ENCODE data around the gene HERC3.
A peak's percentile ranks its signal among the peaks of the same experiment; 100 is the strongest.

HERC3 gene

DNA sequence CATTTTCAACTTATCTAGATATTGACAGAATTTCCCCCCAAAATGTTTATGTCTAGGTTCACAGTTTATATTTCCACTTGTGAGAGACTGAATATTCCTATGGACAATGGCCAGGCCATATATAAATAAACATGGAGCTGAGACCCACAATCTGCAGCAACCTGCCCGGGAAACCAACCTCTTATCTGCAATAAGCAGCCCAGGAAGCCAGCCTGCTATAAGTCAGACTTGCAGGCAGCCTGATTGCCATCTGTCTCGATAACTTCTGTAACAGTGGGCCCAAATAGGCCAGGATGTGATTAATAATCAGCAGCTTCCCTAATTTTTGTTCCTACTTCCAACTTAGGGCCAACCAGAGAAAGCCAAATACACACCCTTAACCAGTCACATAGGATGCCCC, 110.5 kb downstream of the HERC3 start:
- Histone ChIP-seq H3K9me3 (ENCODE audit: control insufficient read depth, low read length) (no peaks in the 10 kb centered on the region), H3K4me3 (ENCODE audit: low read length) (no peak overlapping the region), H3K27me3 (replicated peaks; ENCODE audit: control insufficient read depth, insufficient read depth, low read length) (no peaks in the 10 kb centered on the region), H3K9ac (ENCODE audit: low read length) (no peak overlapping the region), H3K36me3 (ENCODE audit: control insufficient read depth, insufficient read depth, low read length, severe bottlenecking) (peaks cover 10% of the 10 kb centered on the region), H3K4me1 (ENCODE audit: control insufficient read depth, insufficient read depth, low read length) (peaks cover 17% of the 10 kb centered on the region)
- DNase-seq (ENCODE audit: low read depth), result no peak

DNA sequence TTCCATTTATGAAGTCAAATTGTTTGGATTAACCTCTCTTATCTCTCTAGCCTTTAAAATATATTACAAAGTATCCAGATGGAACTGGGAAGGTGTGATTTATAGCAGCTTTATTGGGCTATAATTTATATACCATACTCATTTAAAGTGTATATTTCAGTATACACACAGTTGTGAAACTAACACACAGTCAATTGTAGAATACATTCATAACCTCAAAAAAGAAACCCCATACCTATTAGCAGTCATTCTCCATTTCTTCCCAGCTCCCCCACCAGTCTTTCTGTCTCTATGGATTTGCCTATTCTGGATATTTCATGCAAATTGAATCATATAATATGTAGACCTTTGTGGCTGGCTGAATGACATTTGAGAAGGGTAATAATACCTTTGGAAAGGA, 112.9 kb downstream of the HERC3 start:
- no peak for DNase-seq (ENCODE audit: low read depth)

DNA sequence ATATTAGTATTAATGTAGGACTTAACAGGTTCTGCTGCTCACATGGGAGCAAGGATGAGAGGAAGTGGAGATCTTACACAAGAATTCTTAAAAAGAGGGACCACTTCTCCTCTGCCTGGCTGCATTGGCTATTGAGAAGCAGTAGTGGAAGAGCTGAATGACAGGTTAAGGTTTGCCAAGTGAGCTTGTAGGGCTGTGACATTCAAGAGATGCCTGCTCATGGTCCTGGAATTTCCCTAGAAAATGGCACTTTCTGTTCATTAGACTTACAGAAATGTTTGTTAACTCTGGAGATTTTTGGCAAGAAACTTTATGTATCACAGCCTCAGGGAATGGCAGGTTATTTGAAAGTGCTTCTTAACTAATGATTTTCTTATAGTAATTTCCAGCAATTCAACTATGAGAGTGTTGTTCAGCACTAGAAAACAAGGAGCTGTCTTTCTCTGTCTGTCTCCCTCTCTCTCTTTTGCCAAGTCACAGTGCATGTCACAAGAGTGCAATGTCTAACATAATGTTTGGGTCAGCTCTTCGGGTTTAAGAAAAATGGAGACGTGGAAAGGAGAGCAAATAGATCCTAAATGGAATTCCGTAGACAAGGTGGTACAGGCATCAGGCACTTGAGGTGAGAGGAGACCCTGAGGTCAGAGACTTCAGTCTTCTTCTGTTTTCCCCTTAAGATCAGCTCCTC, 113.7 kb downstream of the HERC3 start:
- peaks cover 15% of the 10 kb centered on the region for H3K36me3 ChIP-seq (ENCODE audit: control insufficient read depth, insufficient read depth, low read length, severe bottlenecking)
- peaks cover 17% of the 10 kb centered on the region for H3K4me1 ChIP-seq (ENCODE audit: control insufficient read depth, insufficient read depth, low read length)
- no peaks in the 10 kb centered on the region for H3K27me3 ChIP-seq (replicated peaks; ENCODE audit: control insufficient read depth, insufficient read depth, low read length)
- H3K9me3 ChIP-seq (ENCODE audit: control insufficient read depth, low read length), result no peaks in the 10 kb centered on the region
- H3K9ac ChIP-seq (ENCODE audit: low read length), result peak overlapping the region; percentile 69
- peak overlapping the region; percentile 61 for H3K4me3 ChIP-seq (ENCODE audit: low read length)
- peak; percentile 60 for DNase-seq (ENCODE audit: low read depth)

More for the DNA sequence above, 112.9 kb downstream of the HERC3 start:
- H3K4me3 ChIP-seq (ENCODE audit: low read length), result no peak overlapping the region
- H3K27me3 ChIP-seq (replicated peaks; ENCODE audit: control insufficient read depth, insufficient read depth, low read length), result no peaks in the 10 kb centered on the region
- H3K9me3 ChIP-seq (ENCODE audit: control insufficient read depth, low read length), result no peaks in the 10 kb centered on the region
- no peak overlapping the region for H3K9ac ChIP-seq (ENCODE audit: low read length)
- peaks cover 17% of the 10 kb centered on the region for H3K4me1 ChIP-seq (ENCODE audit: control insufficient read depth, insufficient read depth, low read length)
- peaks cover 10% of the 10 kb centered on the region for H3K36me3 ChIP-seq (ENCODE audit: control insufficient read depth, insufficient read depth, low read length, severe bottlenecking)

DNA sequence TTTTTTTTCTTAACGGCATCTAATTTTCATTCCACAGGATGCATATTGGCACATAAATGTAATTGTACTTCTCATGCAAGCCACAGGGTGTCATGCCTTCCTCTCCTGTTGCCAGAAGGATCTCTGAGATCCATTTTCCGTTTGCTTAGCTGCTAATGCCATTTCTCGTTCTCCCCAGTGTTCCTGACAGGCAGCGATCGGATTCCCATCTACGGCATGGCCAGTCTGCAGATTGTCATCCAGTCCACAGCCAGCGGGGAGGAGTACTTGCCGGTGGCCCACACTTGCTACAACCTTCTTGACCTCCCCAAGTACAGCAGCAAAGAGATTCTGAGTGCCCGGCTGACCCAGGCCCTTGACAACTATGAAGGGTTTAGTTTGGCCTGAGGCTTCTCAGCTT, 114.3 kb downstream of the HERC3 start:
- H3K27me3 ChIP-seq (replicated peaks; ENCODE audit: control insufficient read depth, insufficient read depth, low read length), result no peaks in the 10 kb centered on the region
- no peaks in the 10 kb centered on the region for H3K9me3 ChIP-seq (ENCODE audit: control insufficient read depth, low read length)
- H3K36me3 ChIP-seq (ENCODE audit: control insufficient read depth, insufficient read depth, low read length, severe bottlenecking), result peaks cover 16% of the 10 kb centered on the region
- peak; percentile 81 for DNase-seq (ENCODE audit: low read depth)
- H3K4me3 ChIP-seq (ENCODE audit: low read length), result peak overlapping the region; percentile 61
- H3K4me1 ChIP-seq (ENCODE audit: control insufficient read depth, insufficient read depth, low read length), result peaks cover 17% of the 10 kb centered on the region
- peak overlapping the region; percentile 69 for H3K9ac ChIP-seq (ENCODE audit: low read length)

DNA sequence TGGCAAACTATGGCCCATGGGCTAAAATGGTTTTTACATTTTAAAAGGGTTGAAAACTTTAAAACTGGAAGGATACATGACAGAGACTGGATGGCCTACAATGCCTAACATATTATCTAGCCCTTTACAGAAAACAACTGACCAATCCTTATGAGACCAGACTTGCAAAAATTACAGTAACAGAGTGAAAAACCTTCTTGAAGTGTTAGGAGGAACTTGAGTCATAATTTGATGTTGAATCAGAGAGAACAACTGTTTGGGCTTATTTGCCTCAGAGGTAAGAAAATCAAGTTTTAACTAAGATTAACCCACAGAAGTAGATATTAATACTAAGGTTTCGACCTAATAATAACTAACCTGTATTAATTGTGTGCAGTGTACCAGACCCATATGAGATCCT, 117.7 kb downstream of the HERC3 start:
- Histone ChIP-seq H3K36me3 (ENCODE audit: control insufficient read depth, insufficient read depth, low read length, severe bottlenecking) (peaks cover 17% of the 10 kb centered on the region), H3K9me3 (ENCODE audit: control insufficient read depth, low read length) (no peaks in the 10 kb centered on the region), H3K27me3 (replicated peaks; ENCODE audit: control insufficient read depth, insufficient read depth, low read length) (no peaks in the 10 kb centered on the region), H3K4me3 (ENCODE audit: low read length) (no peak overlapping the region), H3K4me1 (ENCODE audit: control insufficient read depth, insufficient read depth, low read length) (peaks cover 20% of the 10 kb centered on the region), H3K9ac (ENCODE audit: low read length) (no peak overlapping the region)
- no peak for DNase-seq (ENCODE audit: low read depth)

DNA sequence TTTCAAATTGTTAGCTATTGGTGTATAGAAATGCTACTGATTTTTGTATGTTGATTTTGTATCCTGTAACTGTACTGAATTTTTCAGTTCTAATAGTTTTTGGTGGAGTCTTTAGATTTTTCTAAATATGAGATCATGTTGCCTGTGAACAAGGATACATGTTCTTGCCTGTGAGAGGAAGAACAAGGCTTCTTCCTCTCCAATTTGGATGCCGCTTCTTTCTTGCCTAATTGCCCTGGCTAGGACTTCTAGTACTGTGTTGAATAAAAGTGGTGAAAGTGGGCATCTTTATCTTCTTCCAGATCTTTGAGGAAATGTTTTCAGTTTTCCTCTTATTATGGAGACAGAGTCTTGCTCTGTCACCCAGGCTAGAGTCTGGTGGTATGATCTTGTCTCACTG, 121.5 kb downstream of the HERC3 start:
- peaks cover 11% of the 10 kb centered on the region for H3K9me3 ChIP-seq (ENCODE audit: control insufficient read depth, low read length)
- no peak for DNase-seq (ENCODE audit: low read depth)

DNA sequence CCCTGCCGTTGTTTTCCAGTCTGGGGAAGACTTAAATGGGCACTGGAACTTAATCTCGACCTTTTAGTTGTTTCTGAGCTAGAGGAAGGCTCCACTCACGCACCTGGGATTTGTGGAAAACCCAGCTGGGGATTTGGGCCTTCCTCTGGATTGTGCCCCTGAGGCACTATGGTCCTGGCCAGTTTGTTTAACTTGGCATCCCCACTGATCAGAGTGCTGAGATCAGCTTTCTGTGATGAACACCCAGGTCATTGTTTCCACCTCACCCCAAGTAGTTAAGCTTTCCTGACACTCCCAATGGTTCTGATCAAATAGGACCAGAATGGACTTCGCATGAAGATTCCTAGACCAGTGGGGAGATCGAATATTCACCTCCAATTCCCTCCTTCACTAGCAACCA, 125.8 kb downstream of the HERC3 start:
- H3K36me3 ChIP-seq (ENCODE audit: control insufficient read depth, insufficient read depth, low read length, severe bottlenecking), result peaks cover 29% of the 10 kb centered on the region
- H3K4me3 ChIP-seq (ENCODE audit: low read length), result no peak overlapping the region
- no peak for DNase-seq (ENCODE audit: low read depth)
- H3K27me3 ChIP-seq (replicated peaks; ENCODE audit: control insufficient read depth, insufficient read depth, low read length), result no peaks in the 10 kb centered on the region
- no peak overlapping the region for H3K9ac ChIP-seq (ENCODE audit: low read length)
- H3K4me1 ChIP-seq (ENCODE audit: control insufficient read depth, insufficient read depth, low read length), result peaks cover 24% of the 10 kb centered on the region
- H3K9me3 ChIP-seq (ENCODE audit: control insufficient read depth, low read length), result peaks cover 11% of the 10 kb centered on the region

More for the DNA sequence above, 121.5 kb downstream of the HERC3 start:
- Histone ChIP-seq H3K9ac (ENCODE audit: low read length) (no peak overlapping the region), H3K27me3 (replicated peaks; ENCODE audit: control insufficient read depth, insufficient read depth, low read length) (no peaks in the 10 kb centered on the region), H3K36me3 (ENCODE audit: control insufficient read depth, insufficient read depth, low read length, severe bottlenecking) (peaks cover 31% of the 10 kb centered on the region), H3K4me1 (ENCODE audit: control insufficient read depth, insufficient read depth, low read length) (peaks cover 4% of the 10 kb centered on the region), H3K4me3 (ENCODE audit: low read length) (no peak overlapping the region)

DNA sequence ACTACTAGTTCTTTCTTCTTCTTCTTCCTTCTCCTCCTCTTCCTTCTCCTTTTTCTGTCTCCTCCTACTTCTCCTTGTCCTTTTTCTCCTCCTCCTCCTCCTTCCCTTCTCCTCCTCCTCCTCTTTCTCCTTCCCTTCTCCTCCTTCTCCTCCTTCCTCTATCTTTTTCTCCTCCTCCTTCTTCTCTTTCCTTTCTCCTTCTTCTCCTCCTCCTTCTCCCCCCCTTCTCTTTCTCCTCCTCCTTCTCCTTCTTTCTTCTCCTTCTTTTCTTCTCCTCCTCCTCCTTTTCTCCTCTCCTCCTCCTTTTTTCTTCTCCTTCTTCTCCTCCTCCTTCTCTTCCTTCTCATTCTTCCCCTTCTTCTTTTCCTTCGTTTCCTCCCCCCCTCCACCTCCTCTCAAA, 127.1 kb downstream of the HERC3 start:
- H3K9me3 ChIP-seq (ENCODE audit: control insufficient read depth, low read length), result peaks cover 11% of the 10 kb centered on the region
- no peak overlapping the region for H3K4me3 ChIP-seq (ENCODE audit: low read length)
- DNase-seq (ENCODE audit: low read depth), result no peak
- no peaks in the 10 kb centered on the region for H3K27me3 ChIP-seq (replicated peaks; ENCODE audit: control insufficient read depth, insufficient read depth, low read length)
- H3K4me1 ChIP-seq (ENCODE audit: control insufficient read depth, insufficient read depth, low read length), result peaks cover 27% of the 10 kb centered on the region
- H3K36me3 ChIP-seq (ENCODE audit: control insufficient read depth, insufficient read depth, low read length, severe bottlenecking), result peaks cover 42% of the 10 kb centered on the region
- H3K9ac ChIP-seq (ENCODE audit: low read length), result no peak overlapping the region

DNA sequence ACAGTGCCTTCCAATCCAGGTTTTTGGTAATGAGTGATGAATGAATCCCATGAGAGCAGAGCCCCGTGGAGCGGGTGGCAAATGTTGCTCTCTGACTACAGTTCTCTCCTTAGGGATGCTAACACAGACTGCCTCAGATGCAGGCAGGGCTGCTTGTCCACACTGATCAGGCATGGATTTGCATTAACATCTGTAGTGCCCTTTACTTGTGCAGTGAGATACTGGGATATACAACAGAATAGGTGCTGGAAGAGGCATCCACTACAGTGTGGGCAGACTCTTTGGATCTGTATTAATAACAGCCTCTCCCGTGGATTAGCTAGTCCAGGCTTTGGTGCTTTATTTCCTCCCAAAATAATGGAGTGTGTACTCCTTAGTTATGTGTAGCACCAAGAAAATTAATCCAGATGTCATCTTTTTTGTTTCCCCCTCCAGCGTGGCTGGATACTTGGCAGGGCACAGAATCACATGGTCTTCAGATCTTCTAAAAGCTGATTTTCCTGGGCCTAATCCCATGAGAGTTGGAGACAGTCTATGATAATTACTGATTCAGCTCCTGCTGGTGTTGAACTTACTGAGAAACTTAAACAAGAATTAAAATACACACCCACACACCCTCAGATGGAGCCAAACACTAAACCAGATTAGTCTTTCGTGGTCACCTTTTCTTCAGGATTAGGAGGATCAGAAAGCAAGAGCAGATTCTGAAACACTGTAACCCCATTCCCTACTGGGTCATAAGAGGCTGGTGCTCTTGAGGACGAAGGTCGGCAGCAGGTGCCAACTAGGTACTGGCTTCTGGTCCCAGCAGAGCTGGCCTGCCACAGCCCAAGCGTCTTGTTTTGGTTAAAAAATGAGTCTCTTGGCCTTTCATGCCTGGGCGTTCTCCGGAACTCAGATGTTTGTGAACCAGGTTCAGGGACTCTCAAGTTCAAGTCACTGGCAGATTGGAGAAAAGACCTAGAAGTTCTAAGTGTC, 128.5 kb downstream of the HERC3 start:
- H3K4me1 ChIP-seq (ENCODE audit: control insufficient read depth, insufficient read depth, low read length), result peaks cover 27% of the 10 kb centered on the region
- no peaks in the 10 kb centered on the region for H3K27me3 ChIP-seq (replicated peaks; ENCODE audit: control insufficient read depth, insufficient read depth, low read length)
- no peak overlapping the region for H3K4me3 ChIP-seq (ENCODE audit: low read length)
- no peak overlapping the region for H3K9ac ChIP-seq (ENCODE audit: low read length)
- H3K9me3 ChIP-seq (ENCODE audit: control insufficient read depth, low read length), result peaks cover 11% of the 10 kb centered on the region
- DNase-seq (ENCODE audit: low read depth), result no peak
- peaks cover 54% of the 10 kb centered on the region for H3K36me3 ChIP-seq (ENCODE audit: control insufficient read depth, insufficient read depth, low read length, severe bottlenecking)

DNA sequence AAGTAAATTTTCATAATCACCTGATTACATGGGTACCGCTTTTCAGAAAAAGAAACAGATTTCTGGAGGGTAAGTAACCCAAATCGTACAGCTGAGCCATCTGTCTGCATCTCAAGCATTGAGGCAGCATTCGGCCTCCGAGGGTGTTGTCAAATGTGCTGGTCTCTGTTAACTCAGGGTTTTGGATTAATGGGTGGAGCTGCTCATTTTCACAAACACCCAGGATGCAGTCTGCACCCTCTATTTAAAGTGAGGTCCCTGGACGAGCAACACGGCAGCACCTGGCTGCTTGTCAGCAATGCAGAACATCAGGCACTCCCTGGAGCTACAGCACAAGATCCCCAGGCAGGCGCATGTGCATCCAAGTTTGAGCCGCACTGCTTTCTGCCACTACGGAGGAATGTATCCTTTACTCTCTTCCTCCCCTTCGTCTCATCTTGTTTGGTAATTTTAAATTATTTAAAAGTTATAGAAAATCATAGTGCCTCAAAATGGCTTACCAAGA, 130.0 kb downstream of the HERC3 start:
- peaks cover 60% of the 10 kb centered on the region for H3K36me3 ChIP-seq (ENCODE audit: control insufficient read depth, insufficient read depth, low read length, severe bottlenecking)
- DNase-seq (ENCODE audit: low read depth), result no peak
- no peak overlapping the region for H3K9ac ChIP-seq (ENCODE audit: low read length)
- no peaks in the 10 kb centered on the region for H3K27me3 ChIP-seq (replicated peaks; ENCODE audit: control insufficient read depth, insufficient read depth, low read length)
- H3K4me3 ChIP-seq (ENCODE audit: low read length), result no peak overlapping the region
- H3K9me3 ChIP-seq (ENCODE audit: control insufficient read depth, low read length), result peaks cover 5% of the 10 kb centered on the region
- peaks cover 31% of the 10 kb centered on the region for H3K4me1 ChIP-seq (ENCODE audit: control insufficient read depth, insufficient read depth, low read length)

DNA sequence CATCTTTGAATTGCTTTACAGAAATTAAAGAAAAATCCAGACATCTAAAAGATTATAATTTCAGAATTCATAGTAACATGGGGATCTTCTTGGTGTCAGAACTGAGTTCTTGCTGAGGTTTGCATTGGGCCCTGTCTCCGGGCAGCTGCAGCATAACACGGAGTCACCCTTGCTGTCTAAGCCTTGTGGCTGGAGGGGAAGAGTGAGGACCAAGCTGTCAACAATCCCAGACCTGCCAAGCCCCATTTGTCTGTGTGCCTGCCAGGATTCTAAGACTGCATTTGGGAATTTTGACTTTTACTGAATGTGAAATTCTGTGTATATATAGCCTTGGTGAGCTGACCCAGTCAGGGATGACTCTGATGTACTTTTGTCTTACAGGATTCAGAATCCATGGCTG, 130.5 kb downstream of the HERC3 start:
- Histone ChIP-seq H3K4me1 (ENCODE audit: control insufficient read depth, insufficient read depth, low read length) (peaks cover 35% of the 10 kb centered on the region), H3K27me3 (replicated peaks; ENCODE audit: control insufficient read depth, insufficient read depth, low read length) (no peaks in the 10 kb centered on the region), H3K9ac (ENCODE audit: low read length) (no peak overlapping the region), H3K36me3 (ENCODE audit: control insufficient read depth, insufficient read depth, low read length, severe bottlenecking) (peaks cover 61% of the 10 kb centered on the region), H3K4me3 (ENCODE audit: low read length) (no peak overlapping the region), H3K9me3 (ENCODE audit: control insufficient read depth, low read length) (peaks cover under 1% of the 10 kb centered on the region)
- no peak for DNase-seq (ENCODE audit: low read depth)

All from adipocyte (in vitro differentiated cells).